Inferior parietal cortex (tissue), 1 donor: ENCODE data around the gene NKX2-8.
A peak's percentile ranks its signal among the peaks of the same experiment; 100 is the strongest.
"Not testable (repeated sequence)": the region's sequence is repeated elsewhere in the genome, so short reads cannot be mapped to it uniquely, and the experiment has no call there.

Experiments used
- DNase-seq: peaks from one replicate; pipeline ENCODE4 v3.0.0-alpha.2; 2016; ENCODE audit errors: extremely low spot score

NKX2-8 gene

GRCh38 chr14:36580141-36580855 lies 2.1 kb downstream of the NKX2-8 start:
- no peak for DNase-seq

GRCh38 chr14:36579573-36580140 lies 2.8 kb downstream of the NKX2-8 start:
- no peak for DNase-seq

DNA sequence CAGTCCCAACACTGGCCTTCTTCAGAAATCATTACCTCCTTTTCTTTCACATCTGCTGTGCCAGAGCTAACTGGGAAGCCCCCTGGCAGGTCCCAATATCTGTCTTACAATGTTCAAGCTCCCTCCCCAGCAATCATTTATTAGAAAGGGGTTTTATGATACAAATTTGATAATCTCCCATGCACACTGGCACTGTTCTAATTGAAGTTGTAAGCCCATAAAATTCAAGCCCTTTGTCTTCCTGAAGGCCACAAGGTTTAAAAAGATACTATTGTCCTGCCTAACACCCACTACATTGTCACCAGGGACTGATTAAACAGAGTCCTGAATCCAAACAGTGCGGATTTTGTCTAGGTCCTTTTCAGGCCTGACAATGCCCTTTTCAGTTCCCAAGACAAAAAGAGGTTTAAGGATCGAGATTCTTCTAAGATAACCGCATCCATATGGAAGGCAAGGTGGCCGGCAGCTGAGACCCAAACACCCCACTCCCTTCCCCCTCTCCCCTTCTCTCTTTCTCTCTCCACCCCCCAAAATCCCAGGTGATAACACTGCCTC lies 3.3 kb downstream of the NKX2-8 start:
- DNase-seq, result no peak

GRCh38 chr14:36570065-36570464 lies 12.3 kb downstream of the NKX2-8 start:
- no peak for DNase-seq

DNA sequence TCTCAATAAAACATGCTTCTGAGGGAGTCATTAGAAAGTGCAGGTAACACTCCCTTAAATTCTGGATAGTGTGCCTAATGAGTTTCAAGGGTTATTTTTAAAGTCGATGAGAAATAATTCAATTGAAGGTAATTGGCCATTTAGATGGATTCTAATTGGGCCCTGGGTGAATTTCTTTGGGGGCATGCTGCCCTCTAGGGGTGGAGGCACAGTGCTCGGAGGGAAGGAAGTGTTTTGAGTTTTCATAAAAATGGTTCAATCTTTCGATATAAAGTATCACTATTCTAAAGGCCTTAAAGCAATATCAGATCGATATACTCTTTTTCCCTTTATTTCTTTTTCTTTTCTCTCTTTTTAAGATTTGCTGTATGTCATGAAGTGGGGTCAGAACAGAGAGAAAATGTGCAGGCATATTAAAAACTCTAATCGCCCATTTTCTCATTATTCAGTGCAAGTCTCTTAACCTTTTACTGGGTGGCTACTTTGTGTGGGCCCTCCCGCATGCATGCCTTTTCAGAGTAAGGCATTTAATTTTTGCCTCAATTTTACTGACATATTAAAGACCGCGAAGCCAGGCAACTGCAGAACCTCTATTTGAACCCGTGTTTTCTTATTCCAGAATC lies 25.5 kb downstream of the NKX2-8 start:
- peak; percentile 66 for DNase-seq

DNA sequence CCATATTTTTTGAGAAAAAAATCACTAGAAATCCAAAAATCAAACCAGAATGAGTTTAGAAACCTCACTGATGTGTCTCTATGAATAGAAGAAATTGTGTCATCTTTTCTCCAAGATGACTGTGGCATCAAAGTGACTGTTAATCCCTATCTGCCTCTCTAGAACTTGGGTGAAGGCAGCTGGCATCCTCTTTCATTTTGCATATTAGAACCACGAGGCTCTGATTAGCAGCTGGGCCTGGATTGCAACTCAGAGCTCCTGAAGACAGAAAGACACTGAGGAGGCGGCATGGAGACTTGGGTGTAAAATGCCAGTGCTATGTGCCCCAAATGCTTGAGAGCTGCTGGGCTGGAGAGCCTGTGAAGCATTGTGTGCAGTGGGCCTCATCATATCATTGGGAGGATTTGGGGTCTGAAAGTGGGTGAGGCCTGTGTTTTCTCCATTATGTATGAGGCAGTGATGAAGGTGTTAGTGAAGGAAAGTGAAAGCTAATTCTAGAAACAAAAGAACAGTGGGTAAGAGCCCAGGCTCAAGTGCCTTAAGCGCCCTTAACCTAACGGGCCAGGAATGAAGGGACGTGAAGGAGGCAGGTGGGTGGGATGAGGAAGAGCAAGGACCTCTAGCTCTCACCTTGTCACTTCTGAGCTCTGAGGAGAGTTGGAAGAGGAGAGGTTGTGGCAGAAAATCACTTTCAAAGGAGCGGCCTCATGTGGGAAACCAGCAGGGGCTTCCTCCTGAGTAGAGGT lies 26.2 kb downstream of the NKX2-8 start:
- DNase-seq, result no peak

DNA sequence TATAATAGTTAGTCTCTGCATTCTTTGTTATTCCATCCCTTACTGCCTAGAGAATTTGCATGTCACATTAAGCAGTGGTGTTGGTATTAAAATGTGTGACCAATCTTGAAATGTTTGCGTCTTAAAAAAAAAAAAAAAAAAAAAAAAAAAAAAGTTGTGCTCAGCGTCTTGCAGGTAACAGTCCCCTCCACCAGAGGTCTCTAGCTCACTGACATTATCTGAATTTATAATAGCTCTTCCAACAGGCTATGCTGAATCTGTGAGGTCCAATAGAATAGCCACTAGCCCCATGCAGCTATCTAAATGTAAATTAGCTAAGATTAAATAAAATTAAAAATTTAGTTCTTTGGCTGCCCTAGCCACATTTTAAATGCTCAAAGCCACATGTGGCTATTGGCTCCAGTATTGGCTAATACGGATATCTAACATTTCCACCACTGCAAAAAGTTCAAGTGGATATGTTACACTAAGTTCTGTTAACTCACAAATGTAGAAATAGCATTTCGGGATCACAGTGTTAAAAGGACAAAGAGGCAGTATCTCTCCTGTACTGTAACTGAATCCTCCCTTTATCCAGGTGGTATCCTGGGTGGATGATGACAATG lies 28.7 kb downstream of the NKX2-8 start:
- peak; percentile 61 for DNase-seq

DNA sequence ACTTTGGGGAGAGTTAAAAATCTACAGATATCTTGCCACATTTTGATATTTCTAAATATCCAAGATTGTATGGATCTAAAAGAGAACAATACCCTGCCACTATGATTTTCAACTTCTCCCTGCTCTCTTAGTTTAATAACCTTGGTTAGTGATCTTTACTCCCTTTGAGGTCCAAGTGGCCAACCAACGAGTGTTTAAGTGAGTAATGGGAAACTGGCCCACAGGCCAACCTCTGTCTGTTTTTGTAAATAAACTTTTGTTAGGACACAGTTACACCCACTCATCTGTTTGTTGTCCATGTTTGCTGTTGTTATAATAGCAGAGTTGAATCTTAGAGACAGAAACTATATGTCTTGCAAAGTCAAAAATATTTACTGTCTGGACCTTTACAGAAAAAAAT lies 31.5 kb downstream of the NKX2-8 start:
- DNase-seq, result no peak

GRCh38 chr14:36544280-36544679 lies 38.1 kb downstream of the NKX2-8 start:
- DNase-seq, result not testable (repeated sequence)

DNA sequence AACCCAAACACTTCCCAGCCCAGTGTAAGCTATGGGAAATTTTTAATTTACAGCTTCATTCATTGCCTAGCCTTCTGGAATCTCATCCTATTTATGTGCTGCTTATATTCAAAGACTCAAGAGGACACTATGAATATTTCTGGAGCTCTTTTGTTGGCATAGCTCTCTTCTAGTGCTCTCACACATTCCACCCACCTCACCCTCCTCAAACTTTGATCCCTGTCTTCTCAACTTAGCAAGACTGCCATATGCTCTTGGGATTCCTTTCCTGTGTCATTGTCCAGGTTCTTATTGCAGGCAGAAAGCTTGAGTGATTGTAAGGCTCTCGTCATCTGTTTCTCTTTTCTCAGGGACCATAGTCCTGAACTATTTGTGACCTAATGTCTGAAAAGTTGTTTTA lies 44.4 kb downstream of the NKX2-8 start:
- DNase-seq, result no peak
